ENCODE results near the gene GRK5. TPM values are rescaled to one million over a fixed set of nuclear protein-coding genes. Genes with fewer than 3 reads are reported as not detected.
"Not testable (repeated sequence)": the region's sequence is repeated elsewhere in the genome, so short reads cannot be mapped to it uniquely, and the experiment has no call there.

Gene GRK5
- total RNA-seq, 1 experiment from 2014 or later: 0.82 TPM

DNA sequence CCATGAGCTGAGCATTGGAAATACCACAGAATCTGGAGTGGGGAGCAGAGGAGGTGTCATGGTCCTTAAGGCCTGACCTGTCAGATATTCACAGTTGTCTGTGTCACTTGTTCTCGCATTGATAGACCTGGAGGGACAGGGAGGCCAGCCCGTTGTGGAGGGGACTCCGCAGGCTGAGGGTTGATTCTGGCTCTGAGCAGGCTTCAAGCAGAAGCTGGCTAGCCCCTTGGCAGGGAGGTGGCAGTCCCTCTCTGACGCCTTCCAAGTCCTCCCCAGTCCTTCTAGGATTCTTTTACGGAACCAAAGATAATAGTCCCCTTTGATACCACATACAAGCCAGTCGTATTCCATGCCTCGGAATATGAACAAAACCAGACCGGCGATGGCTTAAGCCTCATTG is 65.4 kb downstream of the GRK5 start:
- Mint-ChIP-seq H3K9me3 (ENCODE audit: unreplicated experiment) (no peaks in the 10 kb centered on the region), H3K36me3 (ENCODE audit: insufficient read depth, unreplicated experiment) (no peaks in the 10 kb centered on the region), H3K27me3 (ENCODE audit: insufficient read depth, unreplicated experiment) (no peaks in the 10 kb centered on the region), H3K27ac (ENCODE audit: low read depth, unreplicated experiment) (no peak overlapping the region), H3K4me3 (ENCODE audit: unreplicated experiment) (no peak overlapping the region), H3K4me1 (ENCODE audit: insufficient read depth, unreplicated experiment) (peaks cover 8% of the 10 kb centered on the region)
- TF ChIP-seq, protein P1, sequence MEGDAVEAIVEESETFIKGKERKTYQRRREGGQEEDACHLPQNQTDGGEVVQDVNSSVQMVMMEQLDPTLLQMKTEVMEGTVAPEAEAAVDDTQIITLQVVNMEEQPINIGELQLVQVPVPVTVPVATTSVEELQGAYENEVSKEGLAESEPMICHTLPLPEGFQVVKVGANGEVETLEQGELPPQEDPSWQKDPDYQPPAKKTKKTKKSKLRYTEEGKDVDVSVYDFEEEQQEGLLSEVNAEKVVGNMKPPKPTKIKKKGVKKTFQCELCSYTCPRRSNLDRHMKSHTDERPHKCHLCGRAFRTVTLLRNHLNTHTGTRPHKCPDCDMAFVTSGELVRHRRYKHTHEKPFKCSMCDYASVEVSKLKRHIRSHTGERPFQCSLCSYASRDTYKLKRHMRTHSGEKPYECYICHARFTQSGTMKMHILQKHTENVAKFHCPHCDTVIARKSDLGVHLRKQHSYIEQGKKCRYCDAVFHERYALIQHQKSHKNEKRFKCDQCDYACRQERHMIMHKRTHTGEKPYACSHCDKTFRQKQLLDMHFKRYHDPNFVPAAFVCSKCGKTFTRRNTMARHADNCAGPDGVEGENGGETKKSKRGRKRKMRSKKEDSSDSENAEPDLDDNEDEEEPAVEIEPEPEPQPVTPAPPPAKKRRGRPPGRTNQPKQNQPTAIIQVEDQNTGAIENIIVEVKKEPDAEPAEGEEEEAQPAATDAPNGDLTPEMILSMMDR (IDR thresholded peaks at IDR 0.05; ENCODE audit: unreplicated experiment): no peak
- BruUV-seq (replicated peaks): no TSS peak
- CTCF ChIA-PET: interaction anchor here (0.6 to 1.9 kb wide), 4 partner anchors 61 to 172 kb away, joined by 3 to 8 read pairs (median 4); no protein-coding TSS in a partner anchor
- intact Hi-C loops (cut with micrococcal nuclease): no loop called here
- no peak for DNase-seq (ENCODE audit: unreplicated experiment)
- POLR2A ChIA-PET: no interaction called here

DNA sequence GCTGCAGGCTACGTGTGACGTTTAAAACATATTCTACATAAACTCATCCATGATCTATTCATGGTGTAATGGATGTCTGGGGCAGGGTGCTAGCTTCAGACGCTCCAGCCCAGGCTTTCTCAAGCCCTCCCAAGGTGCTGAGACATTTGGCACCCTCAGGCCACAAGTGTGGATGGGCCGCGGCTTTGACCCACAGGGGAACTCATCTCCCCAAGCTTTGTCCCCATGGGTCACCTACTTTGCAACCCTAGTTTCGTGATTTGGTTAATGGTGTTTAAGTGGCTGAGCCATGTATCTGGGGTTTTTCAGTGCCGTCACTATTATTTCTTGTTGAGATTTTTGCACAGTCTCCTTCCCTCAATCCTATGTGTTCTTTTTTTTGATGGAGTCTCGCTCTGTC is 66.0 kb downstream of the GRK5 start:
- H3K27ac Mint-ChIP-seq (ENCODE audit: low read depth, unreplicated experiment): no peak overlapping the region
- POLR2A ChIA-PET: interaction anchor here (0.6 kb wide), 1 partner anchor 114 kb away, joined by 5 read pairs; no protein-coding TSS in a partner anchor

DNA sequence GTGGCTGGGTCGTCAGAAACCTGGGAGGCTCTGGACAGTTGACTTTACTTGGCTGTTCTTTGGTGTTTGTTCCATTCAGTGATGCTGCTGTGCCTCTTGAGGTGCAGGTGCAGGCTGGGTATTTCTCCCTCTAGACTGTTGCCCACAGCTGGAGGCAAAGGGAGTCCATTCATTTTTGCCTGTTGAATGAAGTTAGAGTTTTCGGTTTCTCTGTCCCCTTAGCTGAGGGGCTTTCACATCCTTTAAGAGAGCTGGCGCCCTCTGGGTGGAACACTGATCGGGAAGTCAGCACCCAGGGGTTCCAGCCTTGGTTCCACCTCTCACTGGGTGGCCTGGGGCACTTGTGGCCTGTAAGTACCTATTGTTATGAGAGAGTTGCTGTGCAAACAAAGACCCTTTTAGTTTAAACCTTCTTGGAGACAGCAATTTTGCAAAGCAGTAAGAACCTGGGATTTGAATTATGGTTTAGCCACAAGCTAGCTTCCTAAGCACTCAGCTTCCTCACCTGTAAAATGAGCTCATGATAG is 67.2 kb downstream of the GRK5 start:
- Mint-ChIP-seq H3K27me3 (ENCODE audit: insufficient read depth, unreplicated experiment) (no peaks in the 10 kb centered on the region), H3K4me3 (ENCODE audit: unreplicated experiment) (no peak overlapping the region), H3K9me3 (ENCODE audit: unreplicated experiment) (no peaks in the 10 kb centered on the region), H3K4me1 (ENCODE audit: insufficient read depth, unreplicated experiment) (peaks cover 8% of the 10 kb centered on the region), H3K27ac (ENCODE audit: low read depth, unreplicated experiment) (no peak overlapping the region), H3K36me3 (ENCODE audit: insufficient read depth, unreplicated experiment) (no peaks in the 10 kb centered on the region)
- no TSS peak for BruUV-seq (replicated peaks)
- TF ChIP-seq, protein P1 (IDR thresholded peaks at IDR 0.05; ENCODE audit: unreplicated experiment): no peak
- no peak for DNase-seq (ENCODE audit: unreplicated experiment)
- intact Hi-C loops (cut with micrococcal nuclease): no loop called here
- POLR2A ChIA-PET: interaction anchor here (0.6 kb wide), 1 partner anchor 21 kb away, joined by 3 read pairs; no protein-coding TSS in a partner anchor
- CTCF ChIA-PET: no interaction called here

More for the DNA sequence above, 66.0 kb downstream of the GRK5 start:
- TF ChIP-seq, protein P1 (IDR thresholded peaks at IDR 0.05; ENCODE audit: unreplicated experiment): no peak
- peaks cover 8% of the 10 kb centered on the region for H3K4me1 Mint-ChIP-seq (ENCODE audit: insufficient read depth, unreplicated experiment)
- no TSS peak for BruUV-seq (replicated peaks)
- CTCF ChIA-PET: interaction anchor here (0.5 to 0.8 kb wide), 4 partner anchors 56 to 143 kb away, joined by 3 read pairs; no protein-coding TSS in a partner anchor
- no peaks in the 10 kb centered on the region for H3K9me3 Mint-ChIP-seq (ENCODE audit: unreplicated experiment)
- H3K4me3 Mint-ChIP-seq (ENCODE audit: unreplicated experiment): no peak overlapping the region
- no peaks in the 10 kb centered on the region for H3K27me3 Mint-ChIP-seq (ENCODE audit: insufficient read depth, unreplicated experiment)
- DNase-seq (ENCODE audit: unreplicated experiment): no peak
- intact Hi-C loops (cut with micrococcal nuclease): no loop called here
- no peaks in the 10 kb centered on the region for H3K36me3 Mint-ChIP-seq (ENCODE audit: insufficient read depth, unreplicated experiment)

DNA sequence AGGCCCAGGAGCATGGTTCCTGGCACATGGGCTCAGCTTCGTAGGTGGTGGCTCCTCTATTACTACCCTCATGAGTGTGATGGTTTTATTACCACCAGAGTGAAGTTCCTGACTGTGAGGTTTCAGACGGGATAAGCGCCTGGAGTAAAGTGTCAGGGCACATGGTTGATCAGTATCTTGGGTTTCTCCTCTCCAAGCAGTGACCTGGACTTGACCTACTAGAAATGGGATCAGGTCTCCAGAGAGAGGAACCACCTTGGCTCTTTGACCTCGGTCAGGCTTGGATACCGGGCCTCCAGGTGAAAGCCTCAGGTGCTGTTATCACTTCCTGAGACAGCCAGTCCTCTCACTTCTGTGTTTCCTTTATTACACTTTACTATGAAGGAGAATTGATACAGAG is 67.7 kb downstream of the GRK5 start:
- intact Hi-C loops (cut with micrococcal nuclease): no loop called here
- Mint-ChIP-seq H3K36me3 (ENCODE audit: insufficient read depth, unreplicated experiment) (no peaks in the 10 kb centered on the region), H3K27me3 (ENCODE audit: insufficient read depth, unreplicated experiment) (no peaks in the 10 kb centered on the region), H3K4me3 (ENCODE audit: unreplicated experiment) (no peak overlapping the region), H3K27ac (ENCODE audit: low read depth, unreplicated experiment) (no peak overlapping the region), H3K4me1 (ENCODE audit: insufficient read depth, unreplicated experiment) (peaks cover 8% of the 10 kb centered on the region), H3K9me3 (ENCODE audit: unreplicated experiment) (no peaks in the 10 kb centered on the region)
- TF ChIP-seq, protein P1 (IDR thresholded peaks at IDR 0.05; ENCODE audit: unreplicated experiment): no peak
- BruUV-seq (replicated peaks): no TSS peak
- CTCF ChIA-PET: no interaction called here
- DNase-seq (ENCODE audit: unreplicated experiment): no peak
- POLR2A ChIA-PET: no interaction called here

DNA sequence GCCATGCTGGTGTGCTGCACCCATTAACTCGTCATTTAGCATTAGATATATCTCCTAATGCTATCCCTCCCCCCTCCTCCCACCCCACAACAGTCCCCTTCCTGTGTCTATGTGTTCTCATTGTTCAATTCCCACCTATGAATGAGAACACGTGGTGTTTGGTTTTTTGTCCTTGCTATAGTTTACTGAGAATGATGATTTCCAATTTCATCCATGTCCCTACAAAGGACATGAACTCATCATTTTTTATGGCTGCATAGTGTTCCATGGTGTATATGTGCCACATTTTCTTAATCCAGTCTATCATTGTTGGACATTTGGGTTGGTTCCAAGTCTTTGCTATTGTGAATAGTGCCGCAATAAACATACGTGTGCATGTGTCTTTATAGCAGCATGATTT is 68.8 kb downstream of the GRK5 start:
- POLR2A ChIA-PET; H3K27me3 Mint-ChIP-seq (ENCODE audit: insufficient read depth, unreplicated experiment); H3K9me3 Mint-ChIP-seq (ENCODE audit: unreplicated experiment); DNase-seq (ENCODE audit: unreplicated experiment); H3K36me3 Mint-ChIP-seq (ENCODE audit: insufficient read depth, unreplicated experiment); BruUV-seq (replicated peaks); H3K27ac Mint-ChIP-seq (ENCODE audit: low read depth, unreplicated experiment); intact Hi-C loops (cut with micrococcal nuclease); H3K4me3 Mint-ChIP-seq (ENCODE audit: unreplicated experiment): not testable (repeated sequence)
- H3K4me1 Mint-ChIP-seq (ENCODE audit: insufficient read depth, unreplicated experiment): peaks cover 11% of the 10 kb centered on the region
- CTCF ChIA-PET: interaction anchor here (1.2 kb wide), 1 partner anchor 68 kb away, joined by 3 read pairs; no protein-coding TSS in a partner anchor
